ENCODE measurements around the gene KIAA0319L.

- TF ChIP-seq CTCF (IDR thresholded peaks at IDR 0.05) (no peak), EP300 (IDR thresholded peaks at IDR 0.05) (no peak), POLR2A (IDR thresholded peaks at IDR 0.05) (no peak), POLR2AphosphoS5 (IDR thresholded peaks at IDR 0.05) (no peak)
These were observed 128.8 kb downstream of the KIAA0319L start for GRCh38 chr1:35428360-35428759.

All from stomach (tissue), 4 donors.